ENCODE data around the gene ABCG2.

- TF ChIP-seq CTCF (IDR thresholded peaks at IDR 0.05 in 2 of 3, conservative IDR thresholded peaks at IDR 0.05 in 1 of 3; ENCODE audit: borderline replicate concordance in 1 of 3, insufficient read depth in 1 of 3, low read depth in 2 of 3, low read length in 2 of 3) (no peak), CEBPB (IDR thresholded peaks at IDR 0.05; ENCODE audit: low read depth) (no peak), POLR2AphosphoS5 (IDR thresholded peaks at IDR 0.05; ENCODE audit: low read depth, low read length) (no peak), REST (IDR thresholded peaks at IDR 0.05; ENCODE audit: low read depth) (no peak), ZFX (IDR thresholded peaks at IDR 0.05) (no peak), MAX (IDR thresholded peaks at IDR 0.05) (no peak)
These were observed 104.2 kb downstream of the ABCG2 start for GRCh38 chr4:88054229-88054628.
